Neural progenitor cell (in vitro differentiated cells): Measurements from ENCODE around the gene TSPAN5. TPM values are rescaled to one million over a fixed set of nuclear protein-coding genes. Genes with fewer than 3 reads are reported as not detected.

Experiments used
- DNase-seq: peaks from one replicate; pipeline ENCODE4 v3.0.0-alpha.2; 2016; ENCODE audit warnings: low spot score
- H2AFZ ChIP-seq: fragments of 200-600 bp; sonication (generic); replicated peaks from 2 replicates; pipeline ENCODE4 v1.6.1; 2016; ENCODE audit warnings: antibody characterized with exemption
- H3F3A ChIP-seq: fragments of 200-600 bp; sonication (generic); 2 replicates; pipeline ENCODE4 v1.6.1; 2016; ENCODE audit warnings: antibody characterized with exemption, low read depth
- H3K27ac ChIP-seq: fragments of 200-600 bp; sonication (generic); 2 replicates; pipeline ENCODE4 v1.5.1; 2016; ENCODE audit warnings: mild to moderate bottlenecking
- H3K27me3 ChIP-seq: fragments of 200-600 bp; sonication (generic); 2 replicates; pipeline ENCODE4 v1.6.1; 2016; ENCODE audit warnings: mild to moderate bottlenecking, moderate library complexity
- H3K36me3 ChIP-seq: fragments of 200-600 bp; sonication (generic); 2 replicates; pipeline ENCODE4 v1.5.1; 2016
- H3K4me1 ChIP-seq: fragments of 200-600 bp; sonication (generic); 2 replicates; pipeline ENCODE4 v1.6.1; 2016; ENCODE audit warnings: mixed run types
- H3K4me2 ChIP-seq: fragments of 200-600 bp; sonication (generic); 2 replicates; pipeline ENCODE4 v1.6.1; 2016
- H3K4me3 ChIP-seq: fragments of 200-600 bp; sonication (generic); 2 replicates; pipeline ENCODE4 v1.5.1; 2016
- H3K79me2 ChIP-seq: fragments of 200-600 bp; sonication (generic); 2 replicates; pipeline ENCODE4 v1.6.1; 2016; ENCODE audit warnings: low read depth
- H3K9ac ChIP-seq: fragments of 200-600 bp; sonication (generic); 2 replicates; pipeline ENCODE4 v1.6.1; 2016
- H3K9me3 ChIP-seq: fragments of 200-600 bp; sonication (generic); 2 replicates; pipeline ENCODE4 v1.5.1; 2016; ENCODE audit warnings: low read depth
- H4K20me1 ChIP-seq: fragments of 200-600 bp; sonication (generic); 2 replicates; pipeline ENCODE4 v1.6.1; 2016; ENCODE audit warnings: low read depth
- H3K27ac Mint-ChIP-seq: 3 replicates; pipeline ENCODE4 v1.8.0; 2021; ENCODE audit warnings: mixed read lengths
- H3K27me3 Mint-ChIP-seq: 2 replicates; pipeline ENCODE4 v1.8.0; 2022; ENCODE audit warnings: low read depth, mild to moderate bottlenecking, inconsistent platforms, moderate library complexity, mixed read lengths; ENCODE audit not compliant: insufficient read depth
- H3K36me3 Mint-ChIP-seq: 3 replicates; pipeline ENCODE4 v1.8.0; 2021; ENCODE audit warnings: mixed read lengths
- H3K4me1 Mint-ChIP-seq: 3 replicates; pipeline ENCODE4 v1.8.0; 2021; ENCODE audit warnings: mixed read lengths
- H3K4me3 Mint-ChIP-seq: 3 replicates; pipeline ENCODE4 v1.8.0; 2021; ENCODE audit warnings: mild to moderate bottlenecking, moderate library complexity, mixed read lengths
- H3K9me3 Mint-ChIP-seq: 3 replicates; pipeline ENCODE4 v1.8.0; 2020; ENCODE audit warnings: mixed read lengths
- CTCF ChIP-seq: fragments of 200-600 bp; sonication (generic); IDR thresholded peaks from 2 replicates; pipeline ENCODE4 v1.5.1; 2017; ENCODE audit warnings: antibody characterized with exemption, mild to moderate bottlenecking
- EZH2 ChIP-seq: fragments of 200-600 bp; sonication (generic); IDR thresholded peaks from 2 replicates; pipeline ENCODE4 v1.6.1; 2017; ENCODE audit warnings: antibody characterized with exemption, mild to moderate bottlenecking, moderate library complexity
- EZH2phosphoT487 ChIP-seq: fragments of 200-600 bp; sonication (generic); IDR thresholded peaks from 2 replicates; pipeline ENCODE4 v1.6.1; 2017; ENCODE audit warnings: antibody characterized with exemption
- total RNA-seq: library from RNA; depleted of rRNA; stranded (reverse); fragments of >200 nt; gene quantifications from 2 replicates; pipeline ENCODE4 v1.2.3, GENCODE V29; 2015; ENCODE audit warnings: low replicate concordance

Gene TSPAN5
- total RNA-seq, 1 donor from 2014 or later, result 34.9 TPM

GRCh38 chr4:98646422-98646821 lies 12.0 kb downstream of the TSPAN5 start:
- no peak overlapping the region for H3K27ac Mint-ChIP-seq

GRCh38 chr4:98645527-98645926 lies 12.9 kb downstream of the TSPAN5 start:
- Histone ChIP-seq H3K4me1 (peaks cover 23% of the 10 kb centered on the region), H3K27ac (no peak overlapping the region), H4K20me1 (peaks cover 4% of the 10 kb centered on the region), H3K9ac (no peak overlapping the region), H3K36me3 (no peaks in the 10 kb centered on the region), H3K4me3 (no peak overlapping the region), H3K27me3 (no peaks in the 10 kb centered on the region), H2AFZ (no peak overlapping the region), H3K9me3 (peaks cover 4% of the 10 kb centered on the region), H3K79me2 (peaks cover 91% of the 10 kb centered on the region), H3F3A (no peaks in the 10 kb centered on the region), H3K4me2 (no peak overlapping the region)
- H3K4me3 Mint-ChIP-seq, result no peak overlapping the region
- peaks cover 6% of the 10 kb centered on the region for H3K4me1 Mint-ChIP-seq
- peaks cover 28% of the 10 kb centered on the region for H3K9me3 Mint-ChIP-seq
- peaks cover 31% of the 10 kb centered on the region for H3K36me3 Mint-ChIP-seq
- H3K27me3 Mint-ChIP-seq, result peaks cover 7% of the 10 kb centered on the region
- no peak overlapping the region for H3K27ac Mint-ChIP-seq
- DNase-seq, result no peak
- TF ChIP-seq EZH2phosphoT487, result no peak
- TF ChIP-seq CTCF, result no peak
- TF ChIP-seq EZH2, result no peak

More at GRCh38 chr4:98646422-98646821, 12.0 kb downstream of the TSPAN5 start:
- H2AFZ ChIP-seq, result no peak overlapping the region
- H3K27ac ChIP-seq, result no peak overlapping the region
- H3K4me3 Mint-ChIP-seq, result no peak overlapping the region
- no peak overlapping the region for H3K9ac ChIP-seq
- no peak for DNase-seq
- H3K27me3 Mint-ChIP-seq, result peaks cover 8% of the 10 kb centered on the region
- peaks cover 6% of the 10 kb centered on the region for H3K4me1 Mint-ChIP-seq
- peaks cover 91% of the 10 kb centered on the region for H3K79me2 ChIP-seq
- H3K36me3 Mint-ChIP-seq, result peaks cover 35% of the 10 kb centered on the region
- TF ChIP-seq EZH2phosphoT487 (no peak), EZH2 (no peak), CTCF (no peak)
- H3F3A ChIP-seq, result no peaks in the 10 kb centered on the region
- peaks cover 23% of the 10 kb centered on the region for H3K4me1 ChIP-seq
- no peaks in the 10 kb centered on the region for H3K27me3 ChIP-seq
- H3K9me3 ChIP-seq, result peaks cover 8% of the 10 kb centered on the region
- H3K9me3 Mint-ChIP-seq, result peaks cover 36% of the 10 kb centered on the region
- no peaks in the 10 kb centered on the region for H3K36me3 ChIP-seq
- H4K20me1 ChIP-seq, result peaks cover 4% of the 10 kb centered on the region
- H3K4me3 ChIP-seq, result no peak overlapping the region
- no peak overlapping the region for H3K4me2 ChIP-seq

GRCh38 chr4:98643755-98644154 lies 14.7 kb downstream of the TSPAN5 start:
- Mint-ChIP-seq H3K4me3 (no peak overlapping the region), H3K4me1 (peaks cover 9% of the 10 kb centered on the region), H3K9me3 (peaks cover 10% of the 10 kb centered on the region), H3K27ac (no peak overlapping the region), H3K36me3 (peaks cover 21% of the 10 kb centered on the region), H3K27me3 (peaks cover 4% of the 10 kb centered on the region)
- H3K4me3 ChIP-seq, result no peak overlapping the region
- H3K9me3 ChIP-seq, result no peaks in the 10 kb centered on the region
- no peaks in the 10 kb centered on the region for H3F3A ChIP-seq
- H2AFZ ChIP-seq, result no peak overlapping the region
- no peaks in the 10 kb centered on the region for H3K27me3 ChIP-seq
- H3K4me2 ChIP-seq, result no peak overlapping the region
- H3K4me1 ChIP-seq, result peaks cover 22% of the 10 kb centered on the region
- peaks cover 8% of the 10 kb centered on the region for H4K20me1 ChIP-seq
- H3K9ac ChIP-seq, result no peak overlapping the region
- TF ChIP-seq CTCF, result no peak
- no peak for TF ChIP-seq EZH2phosphoT487
- no peak for TF ChIP-seq EZH2
- no peaks in the 10 kb centered on the region for H3K36me3 ChIP-seq
- DNase-seq, result no peak
- peaks cover 91% of the 10 kb centered on the region for H3K79me2 ChIP-seq
- no peak overlapping the region for H3K27ac ChIP-seq
